HepG2 (cell line): ENCODE data around the gene AKR1C2. TPM values are rescaled to one million over a fixed set of nuclear protein-coding genes. Genes with fewer than 3 reads are reported as not detected.

Source experiments
- CEBPB ChIP-seq: IDR thresholded peaks from 2 replicates; pipeline ENCODE4 v1.6.1; 2011; ENCODE audit warnings: low read depth, low read length, improper control_type of control experiment, borderline replicate concordance
- ELF3 ChIP-seq: IDR thresholded peaks from 2 replicates; pipeline ENCODE4 v1.6.1; 2016; ENCODE audit warnings: missing genetic modification reagents, missing compliant biosample characterization
- ETV6 ChIP-seq: sonication (generic); formaldehyde crosslinking; conservative IDR thresholded peaks from 2 replicates; pipeline ENCODE4 v1.4.0; 2020; ENCODE audit warnings: missing genetic modification reagents
- FOSL1 ChIP-seq: sonication (generic); formaldehyde crosslinking; IDR thresholded peaks from 2 replicates; pipeline ENCODE4 v1.9.0; 2021; ENCODE audit warnings: missing genetic modification reagents, borderline replicate concordance
- FOXA1 ChIP-seq, 2 experiments: fragments of 450-650 bp in 1 of 2; sonication (generic) in 1 of 2; formaldehyde crosslinking in 1 of 2; IDR thresholded peaks; 2 replicates each; pipeline versions ENCODE4 v1.4.0 to v1.6.1; 2016 to 2020; ENCODE audit warnings: missing genetic modification reagents in 1 of 2
- HNRNPH1 ChIP-seq: fragments of 200-400 bp; formaldehyde crosslinking; optimal IDR thresholded peaks from 2 replicates; pipeline ENCODE3; 2017; ENCODE audit warnings: mild to moderate bottlenecking, low read depth, low read length
- NCOA1 ChIP-seq: sonication (generic); formaldehyde crosslinking; IDR thresholded peaks from 2 replicates; pipeline ENCODE4 v1.9.0; 2021; ENCODE audit warnings: missing genetic modification reagents
- PCBP1 ChIP-seq: fragments of 200-400 bp; formaldehyde crosslinking; IDR thresholded peaks from 2 replicates; pipeline ENCODE4 v1.6.1; 2017; ENCODE audit warnings: mild to moderate bottlenecking, low read depth, low read length, borderline replicate concordance
- PHF5A ChIP-seq: IDR thresholded peaks from one replicate; pipeline ENCODE4 v1.6.1; 2018; ENCODE audit warnings: low read depth, missing genetic modification reagents; ENCODE audit not compliant: unreplicated experiment
- RFXAP ChIP-seq: sonication (generic); formaldehyde crosslinking; IDR thresholded peaks from 2 replicates; pipeline ENCODE4 v1.4.0; 2020; ENCODE audit warnings: missing genetic modification reagents, borderline replicate concordance
- RORA ChIP-seq: sonication (generic); formaldehyde crosslinking; IDR thresholded peaks from 2 replicates; pipeline ENCODE4 v1.5.0; 2020; ENCODE audit warnings: mild to moderate bottlenecking, missing genetic modification reagents, moderate library complexity
- SMAD9 ChIP-seq: sonication (generic); formaldehyde crosslinking; IDR thresholded peaks from 2 replicates; pipeline ENCODE4 v1.5.1; 2020; ENCODE audit warnings: mild to moderate bottlenecking, missing genetic modification reagents
- SNRNP70 ChIP-seq: fragments of 200-400 bp; formaldehyde crosslinking; IDR thresholded peaks from 2 replicates; pipeline ENCODE4 v1.6.1; 2017; ENCODE audit warnings: mild to moderate bottlenecking, low read depth, low read length, moderate library complexity
- ZFP90 ChIP-seq: sonication (generic); formaldehyde crosslinking; IDR thresholded peaks from 2 replicates; pipeline ENCODE4 v1.8.0; 2022; ENCODE audit warnings: missing genetic modification reagents, mild to moderate bottlenecking, inconsistent platforms, borderline replicate concordance
- ZNF121 ChIP-seq: sonication (generic); formaldehyde crosslinking; IDR thresholded peaks from 2 replicates; pipeline ENCODE4 v1.5.0; 2020; ENCODE audit warnings: mild to moderate bottlenecking, missing genetic modification reagents
- ZNF296 ChIP-seq: sonication (generic); formaldehyde crosslinking; conservative IDR thresholded peaks from 2 replicates; pipeline ENCODE4 v1.5.0; 2020; ENCODE audit warnings: mild to moderate bottlenecking, missing genetic modification reagents
- ZNF367 ChIP-seq: sonication (generic); formaldehyde crosslinking; IDR thresholded peaks from 2 replicates; pipeline ENCODE4 v1.4.0; 2020; ENCODE audit warnings: missing genetic modification reagents, borderline replicate concordance
- ZNF616 ChIP-seq: sonication (generic); formaldehyde crosslinking; IDR thresholded peaks from 2 replicates; pipeline ENCODE4 v1.5.0; 2020; ENCODE audit warnings: low read depth, mild to moderate bottlenecking, missing genetic modification reagents
- ZNF790 ChIP-seq: sonication (generic); formaldehyde crosslinking; IDR thresholded peaks from 2 replicates; pipeline ENCODE4 v1.8.0; 2022; ENCODE audit warnings: missing genetic modification reagents, mild to moderate bottlenecking, borderline replicate concordance
- ZNF879 ChIP-seq: sonication (generic); formaldehyde crosslinking; IDR thresholded peaks from 2 replicates; pipeline ENCODE4 v1.8.1; 2023; ENCODE audit warnings: missing genetic modification reagents
- polyA plus RNA-seq, 8 experiments: library from polyadenylated mRNA; depleted of rRNA in 3 of 8; stranded (reverse) in 7 of 8; unstranded in 1 of 8; fragments of >200 nt; fragmentation: Illumina TruSeq in 4 of 8; extraction: Trizol in 4 of 8; gene quantifications; 2 replicates each; pipeline versions ENCODE4 v1.2.1 to v1.2.3, GENCODE V29; 2011 to 2016; ENCODE audit warnings: low read depth in 4 of 8, missing spikeins in 1 of 8, mixed read lengths in 1 of 8; ENCODE audit not compliant: insufficient read depth in 1 of 8
- total RNA-seq, 5 experiments: library from RNA; depleted of rRNA; stranded (reverse); fragments of >200 nt; fragmentation: Illumina TruSeq; extraction: Trizol; gene quantifications; 2 replicates each; pipeline ENCODE4 v1.2.3, GENCODE V29; 2016; ENCODE audit warnings: low read depth in 1 of 5
- TF ChIP-seq, protein P1 (sequence below): sonication (generic); formaldehyde crosslinking; IDR thresholded peaks from 2 replicates; pipeline ENCODE4 v1.4.0; 2020; ENCODE audit warnings: mild to moderate bottlenecking, missing genetic modification reagents
- TF ChIP-seq, protein P2 (sequence below): sonication (generic); formaldehyde crosslinking; conservative IDR thresholded peaks from 2 replicates; pipeline ENCODE4 v1.4.0; 2020; ENCODE audit warnings: missing genetic modification reagents
- TF ChIP-seq, protein P3 (sequence below): sonication (generic); formaldehyde crosslinking; IDR thresholded peaks from 2 replicates; pipeline ENCODE4 v1.4.0; 2020; ENCODE audit warnings: missing genetic modification reagents, mild to moderate bottlenecking, borderline replicate concordance

AKR1C2 gene
- total and polyA plus RNA-seq, 2 of the 13 experiments (the other 11 are each of a cell fraction or from before 2014, with no cell fraction given), result 140 to 900 TPM

- TF ChIP-seq, protein P1, sequence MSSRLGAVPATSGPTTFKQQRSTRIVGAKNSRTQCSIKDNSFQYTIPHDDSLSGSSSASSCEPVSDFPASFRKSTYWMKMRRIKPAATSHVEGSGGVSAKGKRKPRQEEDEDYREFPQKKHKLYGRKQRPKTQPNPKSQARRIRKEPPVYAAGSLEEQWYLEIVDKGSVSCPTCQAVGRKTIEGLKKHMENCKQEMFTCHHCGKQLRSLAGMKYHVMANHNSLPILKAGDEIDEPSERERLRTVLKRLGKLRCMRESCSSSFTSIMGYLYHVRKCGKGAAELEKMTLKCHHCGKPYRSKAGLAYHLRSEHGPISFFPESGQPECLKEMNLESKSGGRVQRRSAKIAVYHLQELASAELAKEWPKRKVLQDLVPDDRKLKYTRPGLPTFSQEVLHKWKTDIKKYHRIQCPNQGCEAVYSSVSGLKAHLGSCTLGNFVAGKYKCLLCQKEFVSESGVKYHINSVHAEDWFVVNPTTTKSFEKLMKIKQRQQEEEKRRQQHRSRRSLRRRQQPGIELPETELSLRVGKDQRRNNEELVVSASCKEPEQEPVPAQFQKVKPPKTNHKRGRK, result no peak
- TF ChIP-seq RFXAP (CRISPR knock-in tag), result no peak
- no peak; the same call in 1 of the 2 replicates for TF ChIP-seq SNRNP70
- peak; percentile 64; the same call in 1 of the 2 replicates for TF ChIP-seq ZFP90 (CRISPR knock-in tag)
- TF ChIP-seq, protein P2, sequence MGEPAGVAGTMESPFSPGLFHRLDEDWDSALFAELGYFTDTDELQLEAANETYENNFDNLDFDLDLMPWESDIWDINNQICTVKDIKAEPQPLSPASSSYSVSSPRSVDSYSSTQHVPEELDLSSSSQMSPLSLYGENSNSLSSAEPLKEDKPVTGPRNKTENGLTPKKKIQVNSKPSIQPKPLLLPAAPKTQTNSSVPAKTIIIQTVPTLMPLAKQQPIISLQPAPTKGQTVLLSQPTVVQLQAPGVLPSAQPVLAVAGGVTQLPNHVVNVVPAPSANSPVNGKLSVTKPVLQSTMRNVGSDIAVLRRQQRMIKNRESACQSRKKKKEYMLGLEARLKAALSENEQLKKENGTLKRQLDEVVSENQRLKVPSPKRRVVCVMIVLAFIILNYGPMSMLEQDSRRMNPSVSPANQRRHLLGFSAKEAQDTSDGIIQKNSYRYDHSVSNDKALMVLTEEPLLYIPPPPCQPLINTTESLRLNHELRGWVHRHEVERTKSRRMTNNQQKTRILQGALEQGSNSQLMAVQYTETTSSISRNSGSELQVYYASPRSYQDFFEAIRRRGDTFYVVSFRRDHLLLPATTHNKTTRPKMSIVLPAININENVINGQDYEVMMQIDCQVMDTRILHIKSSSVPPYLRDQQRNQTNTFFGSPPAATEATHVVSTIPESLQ (CRISPR knock-in tag), result no peak
- no peak for TF ChIP-seq CEBPB
- no peak for TF ChIP-seq ETV6
- TF ChIP-seq NCOA1 (CRISPR knock-in tag), result 0 out of 2 replicates have a peak, but pooled peaks have one; percentile 35
- no peak for TF ChIP-seq ZNF367 (CRISPR knock-in tag)
- TF ChIP-seq HNRNPH1, result peak; percentile 86
- TF ChIP-seq PHF5A (CRISPR knock-in tag), result peak; percentile 79
- no peak for TF ChIP-seq ZNF790
- peak; percentile 16; the same call in 1 of the 2 replicates for TF ChIP-seq ZNF879
- peak; percentile 12; the same call in 1 of the 2 replicates for TF ChIP-seq ELF3
- no peak for TF ChIP-seq SMAD9 (CRISPR knock-in tag)
- TF ChIP-seq ZNF296 (CRISPR knock-in tag), result no peak
- no peak for TF ChIP-seq PCBP1
- no peak for TF ChIP-seq ZNF616
- no peak for TF ChIP-seq FOSL1 (CRISPR knock-in tag)
- TF ChIP-seq FOXA1 (IDR thresholded peaks at IDR 0.05), result no peak
- no peak for TF ChIP-seq FOXA1 (CRISPR knock-in tag; IDR thresholded peaks at IDR 0.05)
- no peak for TF ChIP-seq RORA (CRISPR knock-in tag)
- TF ChIP-seq, protein P3, sequence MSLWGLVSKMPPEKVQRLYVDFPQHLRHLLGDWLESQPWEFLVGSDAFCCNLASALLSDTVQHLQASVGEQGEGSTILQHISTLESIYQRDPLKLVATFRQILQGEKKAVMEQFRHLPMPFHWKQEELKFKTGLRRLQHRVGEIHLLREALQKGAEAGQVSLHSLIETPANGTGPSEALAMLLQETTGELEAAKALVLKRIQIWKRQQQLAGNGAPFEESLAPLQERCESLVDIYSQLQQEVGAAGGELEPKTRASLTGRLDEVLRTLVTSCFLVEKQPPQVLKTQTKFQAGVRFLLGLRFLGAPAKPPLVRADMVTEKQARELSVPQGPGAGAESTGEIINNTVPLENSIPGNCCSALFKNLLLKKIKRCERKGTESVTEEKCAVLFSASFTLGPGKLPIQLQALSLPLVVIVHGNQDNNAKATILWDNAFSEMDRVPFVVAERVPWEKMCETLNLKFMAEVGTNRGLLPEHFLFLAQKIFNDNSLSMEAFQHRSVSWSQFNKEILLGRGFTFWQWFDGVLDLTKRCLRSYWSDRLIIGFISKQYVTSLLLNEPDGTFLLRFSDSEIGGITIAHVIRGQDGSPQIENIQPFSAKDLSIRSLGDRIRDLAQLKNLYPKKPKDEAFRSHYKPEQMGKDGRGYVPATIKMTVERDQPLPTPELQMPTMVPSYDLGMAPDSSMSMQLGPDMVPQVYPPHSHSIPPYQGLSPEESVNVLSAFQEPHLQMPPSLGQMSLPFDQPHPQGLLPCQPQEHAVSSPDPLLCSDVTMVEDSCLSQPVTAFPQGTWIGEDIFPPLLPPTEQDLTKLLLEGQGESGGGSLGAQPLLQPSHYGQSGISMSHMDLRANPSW, result peak; percentile 32; the same call in 1 of the 2 replicates
- TF ChIP-seq ZNF121, result peak; percentile 49; the same call in 1 of the 2 replicates
These were observed 21.8 kb downstream of the AKR1C2 start (continued) for GRCh38 chr10:4981722-4982471.
